Naive B cell (primary cell): ENCODE measurements around the gene EMC10. TPM values are rescaled to one million over a fixed set of nuclear protein-coding genes. Genes with fewer than 3 reads are reported as not detected.

Experiments used
- ATAC-seq, 2 donors: fragments of 150-1000 bp; cut with Tn5 transposase; 2 replicates each; pipeline ENCODE4 v1.10.0; 2021; ENCODE audit warnings: low read depth in 2 of 2, mild to moderate bottlenecking in 2 of 2, moderate library complexity in 2 of 2
- DNase-seq: peaks from one replicate; pipeline ENCODE4 v3.0.0; 2022
- H3K27ac Mint-ChIP-seq, 6 donors: one replicate each; pipeline ENCODE4 v1.8.0; 2020 to 2022; ENCODE audit warnings: mild to moderate bottlenecking in 6 of 6, mixed read lengths in 6 of 6, moderate library complexity in 5 of 6, inconsistent platforms in 2 of 6
- H3K27me3 Mint-ChIP-seq, 3 donors: one replicate each; pipeline ENCODE4 v1.8.0; 2021 to 2022; ENCODE audit warnings: mixed read lengths in 3 of 3, mild to moderate bottlenecking in 1 of 3
- H3K36me3 Mint-ChIP-seq, 2 donors: one replicate each; pipeline ENCODE4 v1.8.0; 2020 to 2022; ENCODE audit warnings: mixed read lengths in 2 of 2, inconsistent platforms in 1 of 2, mild to moderate bottlenecking in 1 of 2
- H3K4me1 Mint-ChIP-seq, 3 donors: one replicate each; pipeline ENCODE4 v1.8.0; 2020 to 2022; ENCODE audit warnings: mixed read lengths in 3 of 3, inconsistent platforms in 1 of 3, mild to moderate bottlenecking in 1 of 3, moderate library complexity in 1 of 3
- H3K4me3 Mint-ChIP-seq, 8 donors: one replicate each; pipeline ENCODE4 v1.8.0; 2020 to 2022; ENCODE audit warnings: mild to moderate bottlenecking in 8 of 8, mixed read lengths in 8 of 8, moderate library complexity in 8 of 8, inconsistent platforms in 2 of 8
- H3K9me3 Mint-ChIP-seq, 7 donors: one replicate each; pipeline ENCODE4 v1.8.0; 2020 to 2022; ENCODE audit warnings: mixed read lengths in 7 of 7, mild to moderate bottlenecking in 5 of 7, inconsistent platforms in 2 of 7, moderate library complexity in 1 of 7
- polyA plus RNA-seq, 6 donors: library from polyadenylated mRNA; unstranded; fragments of 300-500 nt; fragmentation: Illumina TruSeq; gene quantifications; one replicate each; pipeline ENCODE4 v1.2.3, GENCODE V29; 2021; ENCODE audit warnings: low read depth in 6 of 6

Gene EMC10
- polyA plus RNA-seq, 6 donors from 2014 or later = 7.0 to 11.9 (median 8.6) TPM

DNA sequence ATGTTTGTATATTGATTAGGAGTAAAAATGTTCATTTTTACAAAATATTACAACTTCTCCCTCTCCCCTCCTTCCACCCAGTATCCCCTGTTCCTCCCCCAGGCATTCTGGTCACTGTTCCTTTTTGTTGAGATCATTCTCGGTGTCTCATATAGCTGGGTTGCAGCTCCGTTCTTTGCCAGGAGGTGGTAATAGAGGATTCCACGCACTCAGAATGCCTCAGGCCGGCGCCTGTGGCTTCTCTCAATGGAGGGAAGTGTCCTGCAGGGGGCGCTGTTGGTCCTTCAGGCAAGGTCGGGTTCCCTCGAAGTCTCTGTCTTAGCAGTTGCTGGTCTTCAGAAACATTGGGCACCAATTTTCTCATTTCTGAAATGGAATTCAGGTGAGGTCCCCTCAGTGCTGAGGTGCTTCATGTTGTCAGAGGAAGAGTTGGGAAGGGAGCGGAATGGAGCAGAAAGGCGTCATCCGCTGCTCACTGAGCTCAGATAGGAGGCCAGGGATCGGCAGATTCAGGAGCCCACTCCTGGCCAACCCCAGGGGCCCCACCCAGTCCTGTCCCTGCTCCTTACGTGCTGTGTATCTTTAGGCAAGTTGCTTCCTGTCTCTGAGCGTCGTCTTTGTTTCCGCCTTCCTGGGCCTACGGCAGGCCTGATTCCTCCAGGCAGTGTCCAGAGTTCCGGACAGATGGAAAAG lies 10.7 kb downstream of the EMC10 start:
- peak; percentile 50 to 64 for ATAC-seq
- H3K4me3 Mint-ChIP-seq = no peak overlapping the region
- no peaks in the 10 kb centered on the region for H3K9me3 Mint-ChIP-seq
- DNase-seq = peak; percentile 19
- peak overlapping the region in 3 of 6 donors; percentile 27 to 82 (median 62) for H3K27ac Mint-ChIP-seq
- H3K4me1 Mint-ChIP-seq = peaks cover 40 to 54% (median 44%) of the 10 kb centered on the region in 3 donors
- peaks cover 4 to 11% (median 7%) of the 10 kb centered on the region in 3 donors for H3K27me3 Mint-ChIP-seq
- H3K36me3 Mint-ChIP-seq = peaks cover 0 to 25% of the 10 kb centered on the region in 2 donors

DNA sequence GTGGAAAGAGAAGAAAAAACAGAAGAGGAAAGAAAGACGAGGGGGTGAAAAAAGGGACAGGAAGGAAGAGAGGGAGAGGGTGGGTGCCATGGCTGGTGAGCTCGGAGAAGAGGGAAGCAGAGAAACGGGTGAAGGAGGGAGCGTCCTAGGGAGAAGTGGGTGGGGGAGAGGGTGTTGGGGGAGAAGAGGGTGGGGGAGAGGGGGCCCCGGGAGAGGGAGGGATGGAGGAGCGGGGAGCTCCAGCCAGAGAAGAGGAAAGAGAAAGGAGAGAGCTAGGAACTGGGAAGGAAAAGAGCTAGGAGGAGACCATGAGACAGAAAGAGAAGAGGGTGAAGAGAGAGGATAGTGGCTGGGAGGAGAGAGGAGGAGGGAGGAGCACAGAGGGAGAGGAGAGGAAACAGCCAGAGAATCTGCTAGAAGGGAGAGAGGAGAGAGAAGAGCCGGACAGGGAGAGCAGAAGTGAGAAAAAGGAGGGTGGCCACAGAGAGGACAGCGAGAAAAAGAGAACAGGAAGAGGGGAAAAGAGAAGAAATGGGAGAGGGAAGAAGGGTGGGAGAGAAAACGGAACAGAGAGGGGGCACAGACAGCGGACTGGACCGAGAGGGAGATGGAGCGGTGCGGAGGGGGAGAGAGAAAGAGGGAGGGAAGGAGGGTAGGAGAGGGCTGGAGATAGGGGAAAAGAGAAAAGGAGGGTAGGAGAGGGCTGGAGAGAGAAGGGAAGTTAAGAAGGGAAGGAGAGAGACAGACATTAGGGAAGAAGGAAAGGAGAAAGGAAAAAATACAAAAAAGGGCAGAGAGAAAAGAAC lies 12.3 kb downstream of the EMC10 start:
- Mint-ChIP-seq H3K9me3 (no peaks in the 10 kb centered on the region), H3K27me3 (peaks cover 4 to 16% (median 7%) of the 10 kb centered on the region in 3 donors), H3K27ac (peak overlapping the region in 2 of 6 donors; percentile 12 to 33), H3K4me1 (peaks cover 46 to 59% (median 51%) of the 10 kb centered on the region in 3 donors), H3K4me3 (no peak overlapping the region), H3K36me3 (peaks cover 0 to 18% of the 10 kb centered on the region in 2 donors)
- no peak for DNase-seq
- ATAC-seq = no peak

DNA sequence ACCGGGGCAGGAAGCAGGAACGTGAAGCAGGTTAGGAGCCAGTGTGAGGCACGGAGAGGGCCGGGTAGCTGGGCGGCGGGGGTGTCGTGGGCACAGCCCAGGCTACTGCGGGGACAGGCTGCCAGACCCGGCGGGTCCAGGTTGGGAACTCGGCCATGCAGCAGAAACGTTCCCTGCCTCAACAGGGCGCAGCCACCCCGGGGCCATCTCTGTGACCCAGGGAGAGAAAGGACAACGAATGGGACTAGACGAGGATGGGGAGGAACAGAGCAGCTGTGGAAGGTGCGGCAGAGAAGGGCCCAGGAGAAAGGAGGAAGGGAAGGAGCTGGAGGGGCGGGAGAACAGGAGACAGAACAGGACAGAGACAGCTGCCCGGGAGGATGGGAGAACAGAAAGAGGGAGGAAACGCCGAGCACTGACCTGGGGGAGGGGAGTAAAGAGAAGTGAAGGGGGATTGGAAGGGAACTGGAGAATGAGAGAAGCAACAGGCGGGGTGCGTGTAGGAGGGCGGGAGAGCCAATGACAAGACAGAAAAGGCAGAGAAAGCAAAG lies 13.2 kb downstream of the EMC10 start:
- no peak for ATAC-seq
- peaks cover 0 to 18% of the 10 kb centered on the region in 2 donors for H3K36me3 Mint-ChIP-seq
- H3K4me3 Mint-ChIP-seq = peak overlapping the region in 2 of 8 donors; percentile 63 to 69
- H3K4me1 Mint-ChIP-seq = peaks cover 46 to 59% (median 51%) of the 10 kb centered on the region in 3 donors
- H3K27me3 Mint-ChIP-seq = peaks cover 4 to 16% (median 7%) of the 10 kb centered on the region in 3 donors
- no peaks in the 10 kb centered on the region for H3K9me3 Mint-ChIP-seq
- DNase-seq = no peak
- peak overlapping the region in 3 of 6 donors; percentile 12 to 70 (median 50) for H3K27ac Mint-ChIP-seq

DNA sequence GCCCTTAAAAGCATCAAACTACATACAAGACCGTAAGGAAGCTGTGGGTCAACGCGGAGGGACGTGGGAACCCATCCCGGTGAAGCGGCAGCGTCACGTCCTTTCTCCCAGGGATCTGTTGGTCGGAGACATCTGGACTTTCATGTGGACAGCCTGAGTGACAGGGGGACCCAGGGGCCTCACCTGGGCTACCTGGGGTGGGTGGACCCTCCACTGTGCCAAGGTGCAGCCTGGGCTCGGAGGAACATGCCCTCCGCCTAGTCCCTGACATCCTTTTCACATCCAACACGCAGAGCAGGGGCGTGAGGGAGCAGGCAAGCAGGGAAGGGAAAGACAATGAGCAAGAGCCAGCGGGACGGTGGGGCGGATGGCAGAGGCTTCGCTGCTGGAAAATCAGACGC lies 14.1 kb downstream of the EMC10 start:
- Mint-ChIP-seq H3K9me3 (no peaks in the 10 kb centered on the region), H3K4me1 (peaks cover 43 to 55% (median 51%) of the 10 kb centered on the region in 3 donors), H3K4me3 (no peak overlapping the region), H3K27me3 (peaks cover 4 to 16% (median 7%) of the 10 kb centered on the region in 3 donors), H3K36me3 (peaks cover 0 to 18% of the 10 kb centered on the region in 2 donors), H3K27ac (peak overlapping the region in 3 of 6 donors; percentile 37 to 77 (median 71))
- DNase-seq = no peak
- no peak for ATAC-seq

DNA sequence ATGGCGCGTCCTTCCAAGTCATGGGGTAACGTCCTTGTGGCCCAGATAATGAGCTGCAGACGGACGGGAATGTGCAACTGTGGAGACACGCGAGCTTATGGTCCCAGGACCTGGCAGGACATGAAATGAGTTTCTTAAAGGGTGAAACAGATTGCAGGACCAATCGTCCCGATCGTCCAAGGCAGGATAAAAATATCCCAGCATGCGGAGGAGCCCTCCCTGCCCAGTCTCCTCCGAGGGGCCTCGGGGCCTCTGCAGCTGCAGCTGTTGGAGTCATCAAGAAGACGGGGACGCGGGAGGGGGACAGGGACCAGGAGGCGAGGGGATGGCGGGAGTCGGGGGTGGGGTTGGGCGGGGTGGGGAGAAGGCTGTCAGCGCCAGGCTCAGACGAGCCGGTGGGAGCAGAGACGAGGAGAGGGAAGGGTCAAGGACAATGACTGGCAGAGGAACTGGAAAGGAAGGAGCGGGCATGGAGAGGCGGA lies 14.7 kb downstream of the EMC10 start:
- Mint-ChIP-seq H3K4me3 (peak overlapping the region in 1 of 8 donors; percentile 16), H3K27ac (peak overlapping the region in 4 of 6 donors; percentile 71 to 92 (median 80))
- no peak for DNase-seq

DNA sequence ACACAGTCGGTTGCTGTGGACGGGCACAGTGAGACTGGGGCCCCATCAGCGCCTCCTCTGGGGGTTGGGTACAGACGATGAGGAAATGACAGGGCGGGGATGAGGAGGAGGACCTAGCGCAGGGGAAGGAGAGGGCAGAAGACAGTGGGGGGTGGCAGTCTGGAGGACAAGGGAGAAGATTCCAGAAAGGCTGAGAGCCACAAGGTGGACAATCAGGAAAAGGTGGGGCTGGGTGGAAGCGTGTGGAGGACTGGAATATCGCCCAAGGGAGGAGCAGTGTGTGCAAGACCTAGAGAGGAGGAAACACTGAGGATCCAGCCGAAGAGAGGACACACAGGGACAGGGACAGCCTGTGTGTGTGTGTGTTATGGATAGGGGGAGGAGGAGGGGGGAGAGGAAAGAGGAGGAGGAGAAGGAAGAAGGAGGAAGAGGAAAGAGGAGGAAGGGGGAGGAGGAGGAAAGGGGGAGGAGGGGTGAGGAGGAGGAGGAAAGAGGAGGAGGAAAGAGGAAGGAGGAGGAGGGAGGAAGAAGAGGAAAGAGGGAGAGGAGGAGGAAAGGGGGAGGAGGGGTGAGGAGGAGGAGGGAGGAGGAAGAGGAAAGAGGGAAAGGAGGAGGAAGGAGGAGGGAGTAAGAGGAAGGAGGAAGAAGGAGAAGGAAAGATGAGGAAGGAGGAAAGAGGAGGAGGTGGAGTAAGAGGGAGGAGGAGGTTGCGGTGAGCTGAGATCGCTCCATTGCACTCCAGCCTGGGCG lies 16.2 kb downstream of the EMC10 start:
- no peak for DNase-seq
- peak overlapping the region in 1 of 8 donors; percentile 16 for H3K4me3 Mint-ChIP-seq

More for the DNA sequence above, 14.7 kb downstream of the EMC10 start:
- H3K4me1 Mint-ChIP-seq = peaks cover 39 to 52% (median 51%) of the 10 kb centered on the region in 3 donors
- ATAC-seq = no peak
- H3K36me3 Mint-ChIP-seq = peaks cover 0 to 18% of the 10 kb centered on the region in 2 donors
- H3K27me3 Mint-ChIP-seq = peaks cover 4 to 16% (median 7%) of the 10 kb centered on the region in 3 donors
- H3K9me3 Mint-ChIP-seq = no peaks in the 10 kb centered on the region

DNA sequence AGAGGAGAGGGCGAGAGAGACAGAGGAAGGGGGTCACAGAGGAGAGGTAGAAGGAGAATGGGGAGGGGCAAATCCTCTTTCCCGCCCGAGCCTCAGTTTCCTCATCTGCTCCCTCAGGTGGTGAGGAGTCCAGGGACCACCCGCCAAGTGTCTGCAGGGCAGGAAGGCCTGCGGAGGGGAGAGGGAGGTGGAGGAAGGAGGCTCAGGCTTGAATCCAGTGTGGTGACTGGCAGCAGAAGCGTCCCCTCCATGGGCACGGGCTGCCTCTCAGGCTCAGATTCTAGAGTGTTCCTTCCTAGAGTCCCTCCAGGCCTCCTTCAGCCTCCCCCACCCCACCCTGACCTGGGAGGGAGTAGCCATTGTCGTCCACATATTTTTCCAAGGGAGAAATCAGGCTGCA lies 16.9 kb downstream of the EMC10 start:
- peaks cover 0 to 18% of the 10 kb centered on the region in 2 donors for H3K36me3 Mint-ChIP-seq
- DNase-seq (no peak), ATAC-seq (no peak)
- no peak overlapping the region for H3K27ac Mint-ChIP-seq
- H3K9me3 Mint-ChIP-seq = no peaks in the 10 kb centered on the region
- H3K27me3 Mint-ChIP-seq = peaks cover 0 to 16% (median 4%) of the 10 kb centered on the region in 3 donors
- peaks cover 36 to 37% (median 36%) of the 10 kb centered on the region in 3 donors for H3K4me1 Mint-ChIP-seq
- no peak overlapping the region for H3K4me3 Mint-ChIP-seq

More for the DNA sequence above, 16.2 kb downstream of the EMC10 start:
- Mint-ChIP-seq H3K4me1 (peaks cover 39 to 44% (median 42%) of the 10 kb centered on the region in 3 donors), H3K27ac (peak overlapping the region in 3 of 6 donors; percentile 35 to 85 (median 77)), H3K36me3 (peaks cover 0 to 18% of the 10 kb centered on the region in 2 donors), H3K9me3 (no peaks in the 10 kb centered on the region), H3K27me3 (peaks cover 4 to 16% (median 5%) of the 10 kb centered on the region in 3 donors)
- ATAC-seq = peak; percentile 91 to 94

DNA sequence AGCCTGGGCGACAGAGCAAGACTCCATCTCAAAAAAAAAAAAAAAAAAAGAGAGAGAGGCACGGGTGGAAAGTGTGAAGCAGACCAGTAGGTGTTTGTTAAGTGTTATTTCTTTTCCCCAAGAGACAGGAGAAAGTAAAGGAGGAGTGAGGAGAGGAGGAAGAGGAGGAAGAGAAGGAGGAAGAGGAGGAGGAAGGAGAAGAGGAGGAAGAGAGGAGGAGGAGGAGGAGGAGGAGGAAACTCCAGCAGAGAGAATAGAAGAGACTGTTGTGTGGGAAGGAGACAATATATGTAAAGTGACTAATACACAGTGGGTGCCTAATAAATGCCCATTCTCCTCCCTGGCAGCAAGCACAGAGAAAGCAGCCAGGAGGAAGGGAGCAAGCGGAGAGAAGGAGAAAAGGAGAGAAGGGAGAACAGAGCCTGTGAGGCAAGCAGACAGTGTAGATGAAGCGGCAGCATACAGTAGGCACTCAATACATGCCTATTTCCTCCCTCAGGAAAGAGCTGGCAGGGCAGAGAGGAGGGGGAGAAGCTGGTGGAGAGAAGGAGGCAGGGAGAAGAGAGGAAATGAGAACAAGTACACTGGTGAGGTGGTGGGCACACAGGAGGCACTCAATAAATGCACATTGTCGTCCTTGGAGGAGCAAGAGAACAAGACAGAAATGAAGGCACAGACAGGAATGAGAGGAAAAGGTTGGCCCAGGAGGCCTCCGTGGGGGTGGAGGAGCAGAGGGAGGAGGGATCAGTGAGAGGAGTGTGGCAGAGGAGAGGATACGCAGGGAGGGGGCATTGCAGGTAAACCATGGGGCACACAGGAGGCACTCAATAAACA lies 18.1 kb downstream of the EMC10 start:
- Mint-ChIP-seq H3K36me3 (peaks cover 0 to 5% of the 10 kb centered on the region in 2 donors), H3K4me3 (no peak overlapping the region), H3K27ac (peak overlapping the region in 2 of 6 donors; percentile 72 to 81), H3K4me1 (peaks cover 24 to 25% (median 25%) of the 10 kb centered on the region in 3 donors), H3K27me3 (peaks cover 0 to 16% (median 4%) of the 10 kb centered on the region in 3 donors), H3K9me3 (no peaks in the 10 kb centered on the region)
- DNase-seq (no peak), ATAC-seq (no peak)

DNA sequence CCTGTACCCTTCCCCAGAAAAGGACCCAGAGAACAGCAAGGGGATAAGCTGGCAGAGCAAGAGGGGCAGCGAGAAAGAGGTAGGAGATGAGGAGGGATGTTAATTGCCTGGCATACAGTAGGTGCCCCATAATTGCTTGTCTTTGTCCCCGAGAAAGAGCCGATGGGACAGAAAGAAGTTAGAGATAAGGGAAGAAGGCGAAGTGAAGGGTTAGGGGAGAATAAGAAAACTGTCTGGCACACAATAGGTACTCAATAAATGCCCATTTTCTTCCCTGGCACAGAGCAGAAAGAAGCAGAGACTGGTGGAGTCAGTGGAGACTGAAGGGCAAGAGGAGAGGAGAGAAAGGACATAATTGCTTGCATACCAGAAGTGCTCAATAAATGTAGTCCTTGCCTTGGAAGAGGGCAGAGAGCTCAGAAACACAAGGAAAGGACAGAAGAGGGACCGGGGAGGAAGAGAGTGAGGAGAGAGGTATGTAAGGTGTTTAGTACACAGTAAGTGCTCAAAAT lies 18.8 kb downstream of the EMC10 start:
- H3K4me1 Mint-ChIP-seq = peaks cover 20 to 23% (median 22%) of the 10 kb centered on the region in 3 donors
- H3K27ac Mint-ChIP-seq = peak overlapping the region in 1 of 6 donors; percentile 1
- ATAC-seq (no peak), DNase-seq (no peak)
- no peaks in the 10 kb centered on the region for H3K9me3 Mint-ChIP-seq
- H3K27me3 Mint-ChIP-seq = peaks cover 0 to 16% (median 4%) of the 10 kb centered on the region in 3 donors
- no peaks in the 10 kb centered on the region for H3K36me3 Mint-ChIP-seq
- no peak overlapping the region for H3K4me3 Mint-ChIP-seq

DNA sequence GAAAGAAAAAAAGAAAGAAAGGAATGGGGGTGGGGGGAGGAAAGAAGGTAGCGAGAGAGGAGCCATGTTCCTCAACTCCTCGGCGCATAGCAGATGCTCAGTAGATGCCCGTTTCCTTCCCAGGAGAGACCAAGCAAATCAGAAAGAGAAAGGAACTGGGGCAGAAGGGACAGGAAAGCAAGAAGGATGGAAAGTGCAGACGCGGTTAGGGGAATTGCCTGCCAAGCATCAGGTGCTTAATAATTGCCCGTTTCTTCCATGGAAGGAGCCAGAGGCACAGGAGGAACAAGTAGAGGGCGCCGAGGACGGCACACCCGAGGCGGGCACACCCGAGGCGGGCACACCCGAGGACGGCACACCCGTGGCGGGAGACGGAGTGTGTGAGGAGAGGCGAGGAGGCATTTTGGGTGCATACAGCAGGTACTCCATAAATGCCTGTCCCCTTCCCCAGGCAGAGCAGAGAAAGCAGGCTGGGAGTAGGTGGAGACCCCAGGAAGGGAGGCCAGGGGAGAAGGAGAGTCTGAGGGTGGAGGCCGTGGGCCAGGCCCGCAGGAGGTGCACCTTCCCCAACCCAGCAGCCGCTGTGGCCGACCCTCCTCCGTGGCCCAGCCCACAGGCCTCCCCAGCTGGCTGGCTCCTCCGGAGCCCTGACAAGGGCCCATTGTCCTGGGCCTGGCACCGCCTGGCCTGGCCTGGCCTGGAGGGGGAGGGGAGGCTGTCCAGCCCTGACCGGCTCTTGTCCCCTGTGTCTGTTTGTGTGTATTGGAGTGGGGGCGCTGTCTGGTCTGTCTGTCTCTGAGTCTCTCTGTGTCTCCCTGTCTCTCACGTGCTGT lies 20.1 kb downstream of the EMC10 start:
- peak overlapping the region in 1 of 6 donors; percentile 11 for H3K27ac Mint-ChIP-seq
- H3K36me3 Mint-ChIP-seq = no peaks in the 10 kb centered on the region
- no peak for DNase-seq
- H3K27me3 Mint-ChIP-seq = peaks cover 0 to 10% (median 4%) of the 10 kb centered on the region in 3 donors
- no peaks in the 10 kb centered on the region for H3K9me3 Mint-ChIP-seq
- H3K4me1 Mint-ChIP-seq = peaks cover 11 to 17% (median 13%) of the 10 kb centered on the region in 3 donors
- ATAC-seq = no peak
- H3K4me3 Mint-ChIP-seq = no peak overlapping the region

DNA sequence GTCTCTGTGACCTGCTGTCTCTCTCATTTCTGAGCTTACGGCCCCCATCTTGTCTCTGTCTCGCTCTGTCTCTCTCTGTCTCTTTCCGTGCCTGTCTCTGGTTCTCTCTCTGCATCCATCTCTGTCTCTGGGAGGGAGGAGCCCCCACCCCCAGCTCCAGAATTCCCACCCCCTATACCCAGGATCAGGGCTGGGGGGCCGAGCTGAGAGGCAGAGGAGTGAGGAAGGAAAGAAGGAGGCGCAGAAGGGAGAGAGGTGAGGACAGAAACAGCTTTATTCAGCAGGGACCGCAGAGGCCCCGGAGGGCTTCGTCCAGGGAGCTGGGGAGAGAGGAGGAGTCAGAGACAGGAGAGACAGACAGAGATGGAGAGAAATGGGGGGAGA lies 20.7 kb downstream of the EMC10 start:
- Mint-ChIP-seq H3K4me3 (no peak overlapping the region), H3K4me1 (peaks cover 7 to 14% (median 7%) of the 10 kb centered on the region in 3 donors), H3K27ac (no peak overlapping the region), H3K36me3 (no peaks in the 10 kb centered on the region), H3K9me3 (no peaks in the 10 kb centered on the region), H3K27me3 (peaks cover 0 to 4% (median 0%) of the 10 kb centered on the region in 3 donors)
- no peak for ATAC-seq
- DNase-seq = no peak
